Measurements from ENCODE around the gene TMCO6. TPM values are rescaled to one million over a fixed set of nuclear protein-coding genes. Genes with fewer than 3 reads are reported as not detected.

TMCO6 gene
- 23.5 and 37.5 TPM in 2 replicates for polyA plus RNA-seq
- polyA minus RNA-seq: 5.1 and 9.1 TPM in 2 replicates

DNA sequence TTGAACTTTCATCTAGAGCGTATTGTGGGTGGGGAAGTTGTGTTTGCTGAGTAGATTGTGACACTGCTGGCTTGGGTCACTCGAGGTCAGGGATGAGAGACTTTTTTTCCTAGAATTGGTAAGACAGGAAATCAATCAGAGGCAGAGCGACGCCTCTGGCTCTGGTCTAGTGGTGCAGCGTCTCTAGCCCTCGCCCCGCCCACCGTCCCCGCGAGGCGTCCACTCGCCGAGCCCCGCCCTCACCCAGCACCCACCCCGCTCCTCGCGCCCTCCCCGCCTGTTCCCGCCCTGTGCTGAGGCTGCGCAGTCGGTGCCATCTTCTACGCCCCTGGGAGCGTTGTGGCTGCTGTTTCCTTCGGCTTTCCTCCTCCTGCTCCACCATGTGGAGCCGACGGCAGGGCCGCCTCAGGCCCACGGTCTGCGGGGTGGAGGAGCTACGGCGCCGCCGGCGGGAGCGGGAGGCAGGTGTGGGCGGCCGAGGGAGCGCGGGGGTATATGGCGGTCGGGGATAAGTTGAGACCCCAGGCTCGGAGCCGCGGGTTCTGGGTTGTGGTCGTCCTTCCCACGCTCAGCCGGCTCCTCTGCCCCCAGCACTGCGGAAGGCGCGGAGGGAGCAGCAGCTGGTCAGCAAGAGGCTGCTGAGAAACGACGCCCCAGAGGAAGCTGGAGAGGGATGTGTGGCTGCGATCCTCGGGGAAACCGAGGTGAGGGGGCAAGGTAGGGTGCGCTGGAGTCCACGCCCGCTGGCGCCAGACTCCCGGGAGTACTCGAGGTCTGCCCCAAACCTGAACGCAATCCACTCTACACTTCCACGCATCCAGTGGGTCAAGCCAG lies at the start of gene TMCO6:
TMCO6 (plus strand) TSS at position 304 of the 834 bp plus-strand sequence; CDS start at position 381, 77 bp downstream.
- Histone ChIP-seq H4K20me1 (ENCODE audit: insufficient read depth) (no peaks in the 10 kb centered on the region), H3K79me2 (replicated peaks; ENCODE audit: insufficient read depth, low read length) (no peaks in the 10 kb centered on the region), H3K9me2 (ENCODE audit: insufficient read depth, low read length) (no peaks in the 10 kb centered on the region), H3K4me2 (ENCODE audit: low read length) (peak within 1 kb of the TSS; percentile 70), H3K27me3 (ENCODE audit: insufficient read depth, low read depth, low read length) (no peaks in the 10 kb centered on the region), H3K36me3 (ENCODE audit: insufficient read depth, low read length) (no peaks in the 10 kb centered on the region), H3K27ac (ENCODE audit: low read length) (peak within 1 kb of the TSS; percentile 44), H3K9me3 (ENCODE audit: low read length) (no peaks in the 10 kb centered on the region), H2AFZ (ENCODE audit: low read depth, low read length) (peak within 1 kb of the TSS; percentile 51), H3F3A (ENCODE audit: insufficient read depth, low read length, poor library complexity, severe bottlenecking) (no peaks in the 10 kb centered on the region), H3K4me3 (ENCODE audit: low read length) (peak within 1 kb of the TSS; percentile 81), H3K9ac (ENCODE audit: low read length) (peak within 1 kb of the TSS; percentile 67)
- TF ChIP-seq REST (IDR thresholded peaks at IDR 0.05; ENCODE audit: borderline replicate concordance): no peak
- TF ChIP-seq CTCF (IDR thresholded peaks at IDR 0.05; ENCODE audit: poor library complexity, severe bottlenecking): peak; percentile 63
- no peak for TF ChIP-seq EP300 (conservative IDR thresholded peaks at IDR 0.05; ENCODE audit: poor library complexity, severe bottlenecking)
- peak; percentile 22 for TF ChIP-seq SMC3 (conservative IDR thresholded peaks at IDR 0.05; ENCODE audit: poor library complexity)
- TF ChIP-seq RAD21 (conservative IDR thresholded peaks at IDR 0.05): no peak
- peak; percentile 84 for TF ChIP-seq MXI1 (conservative IDR thresholded peaks at IDR 0.05; ENCODE audit: poor library complexity, severe bottlenecking)
- peak; percentile 62 for TF ChIP-seq POLR2AphosphoS5 (IDR thresholded peaks at IDR 0.05)
- TF ChIP-seq EZH2 (IDR thresholded peaks at IDR 0.05; ENCODE audit: borderline replicate concordance, insufficient read depth, low read length, poor library complexity, severe bottlenecking): no peak

GRCh38 chr5:140590861-140591260 lies 48.4 kb upstream of the TMCO6 start:
- Histone ChIP-seq H3K9me2 (ENCODE audit: insufficient read depth, low read length) (no peaks in the 10 kb centered on the region), H3K9me3 (ENCODE audit: low read length) (no peaks in the 10 kb centered on the region), H3F3A (ENCODE audit: insufficient read depth, low read length, poor library complexity, severe bottlenecking) (no peaks in the 10 kb centered on the region), H3K27ac (ENCODE audit: low read length) (no peak overlapping the region), H3K4me2 (ENCODE audit: low read length) (no peak overlapping the region), H3K79me2 (replicated peaks; ENCODE audit: insufficient read depth, low read length) (no peaks in the 10 kb centered on the region), H3K27me3 (ENCODE audit: insufficient read depth, low read depth, low read length) (no peaks in the 10 kb centered on the region), H2AFZ (ENCODE audit: low read depth, low read length) (no peak overlapping the region), H3K36me3 (ENCODE audit: insufficient read depth, low read length) (no peaks in the 10 kb centered on the region), H3K4me3 (ENCODE audit: low read length) (no peak overlapping the region), H3K9ac (ENCODE audit: low read length) (no peak overlapping the region), H4K20me1 (ENCODE audit: insufficient read depth) (no peaks in the 10 kb centered on the region)
- no peak for TF ChIP-seq EZH2 (IDR thresholded peaks at IDR 0.05; ENCODE audit: borderline replicate concordance, insufficient read depth, low read length, poor library complexity, severe bottlenecking)
- TF ChIP-seq POLR2AphosphoS5 (IDR thresholded peaks at IDR 0.05): no peak
- TF ChIP-seq RAD21 (conservative IDR thresholded peaks at IDR 0.05): no peak

Measured in neural cell (in vitro differentiated cells).